ENCODE measurements around the gene KRR1.

GRCh38 chr12:75548879-75549278, 37.5 kb upstream of the KRR1 start:
- TF ChIP-seq CTCF (IDR thresholded peaks at IDR 0.05) (no peak), POLR2A (IDR thresholded peaks at IDR 0.05) (no peak)

All from prostate gland (tissue), 2 donors.